Nephron (organoid): ENCODE measurements around the gene CALM1.

Source experiments
- H3K27ac Mint-ChIP-seq, 3 experiments: 2 replicates each; pipeline ENCODE4 v1.8.0; 2020; ENCODE audit warnings: mixed read lengths in 3 of 3, mild to moderate bottlenecking in 2 of 3, moderate library complexity in 1 of 3
- H3K27me3 Mint-ChIP-seq: 2 replicates; pipeline ENCODE4 v1.8.0; 2021; ENCODE audit warnings: low read depth, mild to moderate bottlenecking, moderate library complexity, mixed read lengths
- H3K36me3 Mint-ChIP-seq: 2 replicates; pipeline ENCODE4 v1.8.0; 2020; ENCODE audit warnings: low read depth, mixed read lengths
- H3K4me1 Mint-ChIP-seq: 2 replicates; pipeline ENCODE4 v1.8.0; 2020; ENCODE audit warnings: mixed read lengths
- H3K4me3 Mint-ChIP-seq, 3 experiments: 2 replicates each; pipeline ENCODE4 v1.8.0; 2020; ENCODE audit warnings: mild to moderate bottlenecking in 3 of 3, mixed read lengths in 3 of 3, moderate library complexity in 2 of 3
- H3K9me3 Mint-ChIP-seq: 2 replicates; pipeline ENCODE4 v1.8.0; 2020; ENCODE audit warnings: mixed read lengths
- TF ChIP-seq, protein P1 (sequence below), 3 experiments: fragments of 200-600 bp; sonication (generic); IDR thresholded peaks; one replicate each; pipeline ENCODE4 v1.5.0; 2021; ENCODE audit warnings: antibody characterized with exemption in 3 of 3; ENCODE audit not compliant: unreplicated experiment in 3 of 3

Gene CALM1

DNA sequence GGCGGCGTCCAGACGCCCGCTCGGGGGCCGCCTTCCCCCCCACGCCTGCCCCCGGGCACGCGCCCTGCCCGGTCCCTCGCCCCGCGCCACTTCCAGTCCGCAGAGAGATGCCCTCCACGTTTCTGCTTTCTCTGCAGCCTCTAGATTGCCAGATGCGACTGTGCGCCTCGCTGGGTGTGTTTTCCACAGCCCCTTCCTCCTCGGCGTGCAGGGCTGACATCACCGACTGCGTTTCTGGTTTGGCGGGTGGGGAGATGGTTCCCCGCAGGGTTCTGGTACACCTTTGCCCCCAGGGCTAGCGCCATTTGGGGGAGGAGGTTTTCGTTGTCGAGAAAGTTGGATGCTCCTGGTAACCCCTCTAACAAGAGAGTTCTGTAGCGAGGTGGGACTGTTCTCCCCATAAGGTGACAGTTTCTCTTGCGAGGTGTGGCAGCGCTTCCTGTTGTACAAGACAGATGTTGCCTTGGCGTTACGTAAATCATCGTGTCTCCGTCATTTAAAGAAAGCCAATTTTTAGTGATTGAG, 1.5 kb downstream of the CALM1 start:
- TF ChIP-seq, protein P1, sequence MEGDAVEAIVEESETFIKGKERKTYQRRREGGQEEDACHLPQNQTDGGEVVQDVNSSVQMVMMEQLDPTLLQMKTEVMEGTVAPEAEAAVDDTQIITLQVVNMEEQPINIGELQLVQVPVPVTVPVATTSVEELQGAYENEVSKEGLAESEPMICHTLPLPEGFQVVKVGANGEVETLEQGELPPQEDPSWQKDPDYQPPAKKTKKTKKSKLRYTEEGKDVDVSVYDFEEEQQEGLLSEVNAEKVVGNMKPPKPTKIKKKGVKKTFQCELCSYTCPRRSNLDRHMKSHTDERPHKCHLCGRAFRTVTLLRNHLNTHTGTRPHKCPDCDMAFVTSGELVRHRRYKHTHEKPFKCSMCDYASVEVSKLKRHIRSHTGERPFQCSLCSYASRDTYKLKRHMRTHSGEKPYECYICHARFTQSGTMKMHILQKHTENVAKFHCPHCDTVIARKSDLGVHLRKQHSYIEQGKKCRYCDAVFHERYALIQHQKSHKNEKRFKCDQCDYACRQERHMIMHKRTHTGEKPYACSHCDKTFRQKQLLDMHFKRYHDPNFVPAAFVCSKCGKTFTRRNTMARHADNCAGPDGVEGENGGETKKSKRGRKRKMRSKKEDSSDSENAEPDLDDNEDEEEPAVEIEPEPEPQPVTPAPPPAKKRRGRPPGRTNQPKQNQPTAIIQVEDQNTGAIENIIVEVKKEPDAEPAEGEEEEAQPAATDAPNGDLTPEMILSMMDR (IDR thresholded peaks at IDR 0.05; ENCODE audit: unreplicated experiment in 3 of 3), result no peak
- peak overlapping the region in 2 of 3 experiments; percentile 64 to 75 for H3K27ac Mint-ChIP-seq
- H3K36me3 Mint-ChIP-seq, result peaks cover 38% of the 10 kb centered on the region
- H3K4me1 Mint-ChIP-seq, result peaks cover 29% of the 10 kb centered on the region
- no peaks in the 10 kb centered on the region for H3K9me3 Mint-ChIP-seq
- H3K4me3 Mint-ChIP-seq, result peak overlapping the region; percentile 95 to 96 (median 95)
- H3K27me3 Mint-ChIP-seq, result no peaks in the 10 kb centered on the region

DNA sequence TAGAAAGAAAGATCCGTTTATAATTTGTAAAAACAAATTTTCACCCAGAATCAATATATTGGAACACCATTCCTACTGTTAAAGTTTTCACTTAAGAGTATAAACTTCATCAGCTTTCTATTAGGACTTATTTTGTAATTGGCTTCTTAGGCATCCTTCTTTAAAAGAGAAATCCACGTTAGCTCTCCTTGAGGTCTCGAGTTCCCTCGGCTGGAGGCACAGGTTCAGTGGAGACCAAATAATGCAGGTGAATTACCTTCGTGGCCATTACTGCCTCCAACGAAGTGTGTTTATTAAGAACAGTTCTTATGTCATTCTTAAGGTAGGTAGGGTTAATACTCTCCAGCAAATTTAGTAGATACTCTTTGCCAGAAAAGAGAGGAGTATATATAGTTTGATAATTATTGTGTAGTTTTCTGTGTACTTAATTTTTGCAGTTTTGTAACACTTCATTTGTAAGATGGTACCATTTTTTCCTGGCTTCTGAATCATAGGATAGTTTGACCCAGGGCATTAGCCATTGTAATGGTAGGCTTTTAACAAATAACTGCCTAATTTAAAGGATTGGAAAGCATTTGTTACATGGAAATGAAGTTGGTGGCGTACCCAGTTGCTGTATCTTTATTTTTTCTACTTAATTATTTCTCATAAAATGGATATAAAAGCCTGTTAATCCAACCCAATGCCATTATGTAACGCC, 2.2 kb downstream of the CALM1 start:
- H3K27me3 Mint-ChIP-seq, result no peaks in the 10 kb centered on the region
- H3K4me1 Mint-ChIP-seq, result peaks cover 35% of the 10 kb centered on the region
- peak overlapping the region; percentile 95 to 96 (median 95) for H3K4me3 Mint-ChIP-seq
- H3K27ac Mint-ChIP-seq, result peak overlapping the region in 2 of 3 experiments; percentile 64 to 75
- TF ChIP-seq, protein P1 (IDR thresholded peaks at IDR 0.05; ENCODE audit: unreplicated experiment in 3 of 3), result no peak
- no peaks in the 10 kb centered on the region for H3K9me3 Mint-ChIP-seq
- peaks cover 44% of the 10 kb centered on the region for H3K36me3 Mint-ChIP-seq

DNA sequence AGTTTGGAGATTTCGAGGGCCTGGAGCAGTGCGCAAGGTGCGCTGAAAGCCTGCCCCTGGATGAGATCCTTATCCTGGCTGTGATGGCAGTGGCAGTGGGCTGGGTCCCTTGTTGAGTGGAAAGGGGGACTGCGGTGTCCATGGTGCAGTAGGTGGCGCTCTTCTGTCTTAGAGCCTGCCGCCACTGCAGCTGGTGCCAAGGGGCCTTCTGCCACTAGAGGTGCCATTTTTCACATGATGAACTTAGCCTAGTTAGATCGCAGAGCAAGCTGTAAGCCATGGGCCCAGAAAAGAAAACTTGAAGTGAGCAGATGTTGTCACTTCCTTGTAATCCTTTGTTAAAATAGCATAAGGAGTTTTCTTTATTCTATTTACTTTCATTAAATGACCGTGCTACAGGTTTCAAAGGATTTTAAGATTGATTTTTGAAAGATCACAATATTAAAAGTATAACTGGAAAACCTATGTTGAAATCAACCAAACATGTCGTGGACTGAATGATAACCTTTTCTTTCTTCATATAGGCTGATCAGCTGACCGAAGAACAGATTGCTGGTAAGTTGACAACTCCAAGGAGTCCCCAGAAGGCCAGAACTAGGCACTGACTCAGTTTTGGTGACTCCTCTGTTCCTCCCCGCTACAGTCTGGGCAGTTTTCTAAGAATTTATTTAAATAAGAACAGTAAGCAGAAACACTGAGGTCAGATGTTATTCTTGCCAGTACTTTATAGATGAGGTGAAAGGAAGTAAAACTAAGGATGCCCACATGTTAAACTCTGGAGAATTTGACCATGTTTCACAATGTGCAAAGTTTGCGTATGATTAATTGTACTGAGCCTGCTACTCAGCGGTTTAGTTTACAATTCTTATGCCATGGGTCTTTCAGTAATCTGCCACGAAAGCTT, 3.0 kb downstream of the CALM1 start:
- TF ChIP-seq, protein P1 (IDR thresholded peaks at IDR 0.05; ENCODE audit: unreplicated experiment in 3 of 3), result peak; percentile 99 to 100 (median 100)
- H3K27ac Mint-ChIP-seq, result peak overlapping the region in 2 of 3 experiments; percentile 3 to 6
- H3K36me3 Mint-ChIP-seq, result peaks cover 52% of the 10 kb centered on the region
- H3K27me3 Mint-ChIP-seq, result no peaks in the 10 kb centered on the region
- no peaks in the 10 kb centered on the region for H3K9me3 Mint-ChIP-seq
- peak overlapping the region; percentile 73 to 96 (median 95) for H3K4me3 Mint-ChIP-seq
- H3K4me1 Mint-ChIP-seq, result peaks cover 41% of the 10 kb centered on the region

DNA sequence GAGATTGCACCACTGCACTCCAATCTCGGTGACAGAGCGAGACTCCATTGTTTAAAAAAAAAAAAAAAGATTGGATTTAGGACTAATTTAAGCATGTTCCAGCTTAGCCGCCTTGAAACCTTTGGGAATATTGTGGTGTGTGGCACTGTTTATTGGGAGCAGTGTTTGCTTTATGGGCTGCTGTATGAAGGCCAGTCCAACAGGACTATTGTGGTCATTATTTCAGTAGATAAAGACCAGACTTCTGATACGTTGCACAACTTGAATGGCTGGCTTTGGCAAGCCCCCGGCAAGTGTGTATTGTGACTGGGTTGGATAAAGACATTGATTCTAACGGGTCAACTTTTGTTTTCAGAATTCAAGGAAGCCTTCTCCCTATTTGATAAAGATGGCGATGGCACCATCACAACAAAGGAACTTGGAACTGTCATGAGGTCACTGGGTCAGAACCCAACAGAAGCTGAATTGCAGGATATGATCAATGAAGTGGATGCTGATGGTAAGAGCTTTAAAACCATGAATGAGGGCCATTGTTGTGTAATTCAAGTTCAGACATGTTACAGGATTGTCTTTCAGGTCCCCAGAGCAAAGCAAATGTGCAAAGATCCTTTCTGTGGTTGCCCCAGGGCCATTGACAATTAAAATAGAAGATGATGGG, 4.2 kb downstream of the CALM1 start:
- no peaks in the 10 kb centered on the region for H3K9me3 Mint-ChIP-seq
- H3K36me3 Mint-ChIP-seq, result peaks cover 65% of the 10 kb centered on the region
- peaks cover 51% of the 10 kb centered on the region for H3K4me1 Mint-ChIP-seq
- TF ChIP-seq, protein P1 (IDR thresholded peaks at IDR 0.05; ENCODE audit: unreplicated experiment in 3 of 3), result no peak
- H3K4me3 Mint-ChIP-seq, result no peak overlapping the region
- H3K27ac Mint-ChIP-seq, result no peak overlapping the region
- no peaks in the 10 kb centered on the region for H3K27me3 Mint-ChIP-seq

DNA sequence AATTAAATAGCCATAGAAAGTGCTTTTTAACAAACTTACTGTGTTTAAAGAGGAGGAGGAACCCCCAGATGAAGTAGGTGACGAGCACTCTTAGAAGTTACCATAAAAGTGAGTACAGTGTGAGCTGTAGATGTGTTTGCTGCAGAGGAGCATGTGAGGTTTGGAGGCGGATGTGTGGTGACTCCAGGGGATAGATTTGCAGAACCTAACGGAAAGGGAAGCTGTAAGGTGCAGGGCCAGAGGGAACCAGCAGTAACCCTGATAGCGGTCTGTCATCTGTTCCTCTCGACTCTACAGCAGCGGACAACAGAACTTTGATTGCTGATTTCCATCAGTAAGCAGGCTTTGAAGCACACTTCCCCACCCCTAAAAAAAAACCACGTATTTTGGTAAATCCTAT, 5.2 kb downstream of the CALM1 start:
- Mint-ChIP-seq H3K36me3 (peaks cover 72% of the 10 kb centered on the region), H3K27ac (no peak overlapping the region), H3K4me3 (no peak overlapping the region), H3K9me3 (no peaks in the 10 kb centered on the region), H3K27me3 (no peaks in the 10 kb centered on the region), H3K4me1 (peaks cover 58% of the 10 kb centered on the region)
- TF ChIP-seq, protein P1 (IDR thresholded peaks at IDR 0.05; ENCODE audit: unreplicated experiment in 3 of 3), result no peak
